Embryonic facial prominence (tissue), 1 donor: Measurements from ENCODE around the gene MTARC1.

Experiments used
- DNase-seq: peaks from one replicate; pipeline ENCODE4 v3.0.0-alpha.2; 2016; ENCODE audit errors: extremely low spot score

Gene MTARC1

DNA sequence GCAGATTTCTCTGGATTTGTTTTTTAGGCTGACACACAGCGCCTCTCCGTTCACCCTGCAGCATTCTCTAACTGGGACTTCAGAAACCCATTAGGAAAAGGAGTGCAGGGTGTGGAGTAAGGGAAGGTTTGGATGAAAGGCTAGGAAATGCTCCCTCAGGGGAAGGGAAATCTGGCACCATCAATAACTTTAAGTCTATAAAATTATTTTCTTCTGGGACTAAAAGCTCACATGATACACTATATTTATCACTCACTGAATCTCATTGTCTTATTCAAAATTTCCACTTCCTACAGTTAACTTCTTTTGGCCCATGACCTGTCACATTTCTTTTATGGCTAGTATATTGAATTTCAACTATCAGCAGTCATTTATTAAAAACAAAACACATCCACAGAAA lies 46.7 kb downstream of the MTARC1 start:
- no peak for DNase-seq

DNA sequence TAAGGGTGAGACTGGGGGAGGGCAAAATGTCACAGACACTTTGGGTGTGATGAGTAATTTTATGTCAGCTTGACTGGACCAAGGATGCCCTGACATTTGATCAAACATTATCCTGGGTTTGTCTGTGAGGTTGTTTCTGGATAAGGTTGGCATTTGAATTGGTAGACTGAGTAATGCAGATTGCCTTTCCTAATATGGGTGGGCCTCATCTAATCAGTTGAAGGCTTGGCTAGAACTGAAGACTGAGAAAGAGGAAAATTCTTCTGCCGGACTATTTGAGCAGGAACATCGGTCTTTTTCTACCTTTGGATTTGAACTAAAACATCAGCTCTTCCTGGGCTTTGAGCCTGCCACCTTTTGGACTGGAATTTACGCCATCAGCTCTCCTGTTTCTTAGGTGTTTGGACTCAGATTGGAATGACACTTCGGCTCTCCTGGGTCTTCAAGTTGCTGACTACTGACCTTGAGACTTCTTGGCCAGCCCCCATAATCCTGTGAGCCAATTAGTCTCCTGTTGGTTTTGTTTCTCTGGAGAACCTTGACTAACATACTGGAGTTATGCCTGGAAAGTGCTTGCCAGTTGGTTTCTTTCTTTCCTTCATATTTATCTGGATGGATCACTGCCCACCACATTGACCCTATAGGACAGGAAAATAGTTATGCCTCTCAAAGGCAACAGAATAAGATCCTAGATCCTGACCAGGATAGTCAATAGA lies 47.6 kb downstream of the MTARC1 start:
- DNase-seq: no peak
